ENCODE measurements around the gene SNAP29.
"Not testable (repeated sequence)": the region's sequence is repeated elsewhere in the genome, so short reads cannot be mapped to it uniquely, and the experiment has no call there.

Gene SNAP29

GRCh38 chr22:20858615-20859416, at the start of gene SNAP29, which contains the start of gene PI4KA:
TSS of gene SNAP29 (plus strand) at chr22:20859007. CDS start at chr22:20859111, 104 bp downstream.
TSS of gene PI4KA (minus strand) at chr22:20858811. CDS start at chr22:20858725, 86 bp downstream.
- DNase-seq (ENCODE audit: low spot score): peak; percentile 98

- DNase-seq (ENCODE audit: low spot score): no peak
Measured at GRCh38 chr22:20809538-20810185, 49.1 kb upstream of the SNAP29 start.

- no peak for DNase-seq (ENCODE audit: low spot score)
Measured at GRCh38 chr22:20810645-20811044, 48.2 kb upstream of the SNAP29 start.

- DNase-seq (ENCODE audit: low spot score): no peak
Measured at GRCh38 chr22:20811171-20811570, 47.6 kb upstream of the SNAP29 start.

- DNase-seq (ENCODE audit: low spot score): no peak
Measured at GRCh38 chr22:20811971-20812660, 46.7 kb upstream of the SNAP29 start.

GRCh38 chr22:20813056-20813455, 45.8 kb upstream of the SNAP29 start:
- DNase-seq (ENCODE audit: low spot score): no peak

- no peak for DNase-seq (ENCODE audit: low spot score)
Measured at GRCh38 chr22:20814221-20814808, 44.5 kb upstream of the SNAP29 start.

- no peak for DNase-seq (ENCODE audit: low spot score)
Measured at GRCh38 chr22:20815477-20816050, 43.2 kb upstream of the SNAP29 start.

GRCh38 chr22:20816559-20816958, 42.2 kb upstream of the SNAP29 start:
- no peak for DNase-seq (ENCODE audit: low spot score)

GRCh38 chr22:20818471-20818870, 40.3 kb upstream of the SNAP29 start:
- no peak for DNase-seq (ENCODE audit: low spot score)

GRCh38 chr22:20819471-20819870, 39.3 kb upstream of the SNAP29 start:
- no peak for DNase-seq (ENCODE audit: low spot score)

GRCh38 chr22:20821717-20822239, 37.0 kb upstream of the SNAP29 start:
- not testable (repeated sequence) for DNase-seq (ENCODE audit: low spot score)

- DNase-seq (ENCODE audit: low spot score): no peak
Measured at GRCh38 chr22:20822240-20822639, 36.6 kb upstream of the SNAP29 start.

- DNase-seq (ENCODE audit: low spot score): no peak
Measured at GRCh38 chr22:20823264-20823663, 35.5 kb upstream of the SNAP29 start.

- not testable (repeated sequence) for DNase-seq (ENCODE audit: low spot score)
Measured at GRCh38 chr22:20825216-20825615, 33.6 kb upstream of the SNAP29 start.

- no peak for DNase-seq (ENCODE audit: low spot score)
Measured at GRCh38 chr22:20825624-20826023, 33.2 kb upstream of the SNAP29 start.

- not testable (repeated sequence) for DNase-seq (ENCODE audit: low spot score)
Measured at GRCh38 chr22:20826373-20827152, 32.2 kb upstream of the SNAP29 start.

GRCh38 chr22:20829491-20830134, 29.2 kb upstream of the SNAP29 start:
- no peak for DNase-seq (ENCODE audit: low spot score)

GRCh38 chr22:20833225-20833665, 25.6 kb upstream of the SNAP29 start:
- DNase-seq (ENCODE audit: low spot score): no peak

GRCh38 chr22:20834206-20834605, 24.6 kb upstream of the SNAP29 start:
- no peak for DNase-seq (ENCODE audit: low spot score)

All from left forelimb (tissue), 1 donor.